Measurements from ENCODE around the gene OVCA2.

The OVCA2 gene

GRCh38 chr17:2054512-2055291, 12.9 kb downstream of the OVCA2 start, which contains the start of gene HIC1:
Gene HIC1 (plus strand): TSS chr17:2055103. CDS start chr17:2056691, 1,588 bp downstream.
- peak; percentile 83 for DNase-seq

GRCh38 chr17:2055292-2056205, 13.7 kb downstream of the OVCA2 start:
- DNase-seq, result peak; percentile 42

GRCh38 chr17:2056206-2057174, 14.7 kb downstream of the OVCA2 start:
- DNase-seq, result peak; percentile 82

- peak; percentile 59 for DNase-seq
These were observed 15.4 kb downstream of the OVCA2 start for GRCh38 chr17:2057175-2057759.

GRCh38 chr17:2057760-2058585, 16.2 kb downstream of the OVCA2 start:
- peak; percentile 79 for DNase-seq

- DNase-seq, result peak; percentile 85
These were observed 17.0 kb downstream of the OVCA2 start for GRCh38 chr17:2058586-2059546.

- DNase-seq, result no peak
These were observed 17.9 kb downstream of the OVCA2 start for GRCh38 chr17:2059547-2060384.

GRCh38 chr17:2060385-2060658, 18.5 kb downstream of the OVCA2 start:
- DNase-seq, result no peak

GRCh38 chr17:2060681-2061440, 19.0 kb downstream of the OVCA2 start:
- DNase-seq, result no peak

GRCh38 chr17:2061441-2061958, 19.7 kb downstream of the OVCA2 start:
- DNase-seq, result no peak

- DNase-seq, result no peak
These were observed 20.9 kb downstream of the OVCA2 start for GRCh38 chr17:2062571-2063183.

GRCh38 chr17:2063261-2064146, 21.7 kb downstream of the OVCA2 start:
- no peak for DNase-seq

GRCh38 chr17:2064147-2064489, 22.3 kb downstream of the OVCA2 start:
- no peak for DNase-seq

GRCh38 chr17:2064520-2064971, 22.7 kb downstream of the OVCA2 start:
- no peak for DNase-seq

GRCh38 chr17:2064980-2065785, 23.4 kb downstream of the OVCA2 start:
- DNase-seq, result peak; percentile 37

GRCh38 chr17:2065949-2066400, 24.2 kb downstream of the OVCA2 start:
- DNase-seq, result no peak

Data from DMS53 (cell line).